ENCODE data around the gene TOX3.

- TF ChIP-seq POLR2A (IDR thresholded peaks at IDR 0.05) (no peak), CTCF (IDR thresholded peaks at IDR 0.05) (no peak)
Observed at GRCh38 chr16:52404546-52404945, 142.4 kb downstream of the TOX3 start.

Measured in lower leg skin (tissue), 3 donors.